ENCODE data around the gene RNF225.
"Not testable (repeated sequence)": the region's sequence is repeated elsewhere in the genome, so short reads cannot be mapped to it uniquely, and the experiment has no call there.

The RNF225 gene

GRCh38 chr19:58395220-58395978 lies at the start of gene RNF225:
Gene RNF225 (plus strand): TSS chr19:58395656. CDS start chr19:58396090, 434 bp downstream.
- no peak for DNase-seq (ENCODE audit: low read depth)
- peak within 1 kb of the TSS; percentile 34 for H3K4me3 ChIP-seq (ENCODE audit: low read depth, low read length)
- no peak for TF ChIP-seq CTCF (conservative IDR thresholded peaks at IDR 0.05; ENCODE audit: low read depth, low read length)

GRCh38 chr19:58346961-58347929 lies 48.2 kb upstream of the RNF225 start:
- TF ChIP-seq CTCF (conservative IDR thresholded peaks at IDR 0.05; ENCODE audit: low read depth, low read length) = no peak
- peak overlapping the region; percentile 87 for H3K4me3 ChIP-seq (ENCODE audit: low read depth, low read length)
- peak; percentile 67 for DNase-seq (ENCODE audit: low read depth)

GRCh38 chr19:58348080-58348479 lies 47.4 kb upstream of the RNF225 start:
- peak overlapping the region; percentile 87 for H3K4me3 ChIP-seq (ENCODE audit: low read depth, low read length)
- not testable (repeated sequence) for DNase-seq (ENCODE audit: low read depth)

- H3K4me3 ChIP-seq (ENCODE audit: low read depth, low read length) = no peak overlapping the region
- TF ChIP-seq CTCF (conservative IDR thresholded peaks at IDR 0.05; ENCODE audit: low read depth, low read length) = no peak
- DNase-seq (ENCODE audit: low read depth) = no peak
Observed at GRCh38 chr19:58349590-58349989, 45.9 kb upstream of the RNF225 start.

- no peak for TF ChIP-seq CTCF (conservative IDR thresholded peaks at IDR 0.05; ENCODE audit: low read depth, low read length)
- H3K4me3 ChIP-seq (ENCODE audit: low read depth, low read length) = peak overlapping the region; percentile 32
- peak; percentile 27 for DNase-seq (ENCODE audit: low read depth)
Observed at GRCh38 chr19:58350001-58350861, 45.2 kb upstream of the RNF225 start.

- DNase-seq (ENCODE audit: low read depth) = no peak
- no peak overlapping the region for H3K4me3 ChIP-seq (ENCODE audit: low read depth, low read length)
- TF ChIP-seq CTCF (conservative IDR thresholded peaks at IDR 0.05; ENCODE audit: low read depth, low read length) = no peak
Observed at GRCh38 chr19:58350871-58351557, 44.4 kb upstream of the RNF225 start.

Data from choroid plexus epithelial cell (primary cell).